Osteocyte (in vitro differentiated cells): Measurements from ENCODE around the gene KRTAP13-1. TPM values are rescaled to one million over a fixed set of nuclear protein-coding genes. Genes with fewer than 3 reads are reported as not detected.
A peak's percentile ranks its signal among the peaks of the same experiment; 100 is the strongest.

Source experiments
- DNase-seq: peaks from one replicate; pipeline ENCODE4 v3.0.0; 2021; ENCODE audit warnings: mixed read lengths; ENCODE audit not compliant: unreplicated experiment; ENCODE audit errors: extremely low spot score
- H3K27ac Mint-ChIP-seq: one replicate; pipeline ENCODE4 v1.8.0; 2021; ENCODE audit warnings: mild to moderate bottlenecking, mixed read lengths; ENCODE audit not compliant: unreplicated experiment
- H3K27me3 Mint-ChIP-seq: one replicate; pipeline ENCODE4 v1.8.0; 2021; ENCODE audit warnings: mixed read lengths; ENCODE audit not compliant: unreplicated experiment
- H3K36me3 Mint-ChIP-seq: one replicate; pipeline ENCODE4 v1.8.0; 2021; ENCODE audit warnings: mixed read lengths; ENCODE audit not compliant: unreplicated experiment
- H3K4me1 Mint-ChIP-seq: one replicate; pipeline ENCODE4 v1.8.0; 2021; ENCODE audit warnings: mixed read lengths; ENCODE audit not compliant: unreplicated experiment
- H3K4me3 Mint-ChIP-seq: one replicate; pipeline ENCODE4 v1.8.0; 2021; ENCODE audit warnings: mild to moderate bottlenecking, moderate library complexity, mixed read lengths; ENCODE audit not compliant: unreplicated experiment
- H3K9me3 Mint-ChIP-seq: one replicate; pipeline ENCODE4 v1.8.0; 2021; ENCODE audit warnings: mixed read lengths; ENCODE audit not compliant: unreplicated experiment
- total RNA-seq: library from RNA; stranded (reverse); gene quantifications from 2 replicates; pipeline ENCODE4 v1.2.1, GENCODE V29; 2021
- TF ChIP-seq, protein P1 (sequence below): fragments of 200-600 bp; sonication (generic); IDR thresholded peaks from 2 replicates; pipeline ENCODE4 v1.5.0; 2021; ENCODE audit warnings: antibody characterized with exemption, mild to moderate bottlenecking, moderate library complexity

KRTAP13-1 gene
- total RNA-seq, 1 donor from 2014 or later = not detected

DNA sequence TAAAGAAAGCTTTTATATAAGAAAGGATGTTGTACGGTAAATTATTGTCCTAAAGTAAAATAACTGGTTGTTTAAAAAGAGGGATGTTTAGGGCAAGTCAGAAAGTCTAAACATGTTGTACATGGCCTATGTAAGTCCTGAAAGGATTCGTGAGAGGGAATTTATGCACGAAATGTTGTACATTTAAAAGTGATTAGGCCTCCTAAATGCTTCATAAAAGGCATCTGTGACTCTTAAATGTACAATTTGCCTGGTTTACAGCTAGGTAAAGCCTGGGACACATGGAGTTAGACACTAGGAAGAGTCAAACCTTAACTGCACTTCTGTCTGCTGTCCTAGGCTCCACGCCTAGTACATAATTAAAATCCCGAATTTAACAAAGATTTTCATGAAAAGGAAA is 20.2 kb downstream of the KRTAP13-1 start:
- TF ChIP-seq, protein P1, sequence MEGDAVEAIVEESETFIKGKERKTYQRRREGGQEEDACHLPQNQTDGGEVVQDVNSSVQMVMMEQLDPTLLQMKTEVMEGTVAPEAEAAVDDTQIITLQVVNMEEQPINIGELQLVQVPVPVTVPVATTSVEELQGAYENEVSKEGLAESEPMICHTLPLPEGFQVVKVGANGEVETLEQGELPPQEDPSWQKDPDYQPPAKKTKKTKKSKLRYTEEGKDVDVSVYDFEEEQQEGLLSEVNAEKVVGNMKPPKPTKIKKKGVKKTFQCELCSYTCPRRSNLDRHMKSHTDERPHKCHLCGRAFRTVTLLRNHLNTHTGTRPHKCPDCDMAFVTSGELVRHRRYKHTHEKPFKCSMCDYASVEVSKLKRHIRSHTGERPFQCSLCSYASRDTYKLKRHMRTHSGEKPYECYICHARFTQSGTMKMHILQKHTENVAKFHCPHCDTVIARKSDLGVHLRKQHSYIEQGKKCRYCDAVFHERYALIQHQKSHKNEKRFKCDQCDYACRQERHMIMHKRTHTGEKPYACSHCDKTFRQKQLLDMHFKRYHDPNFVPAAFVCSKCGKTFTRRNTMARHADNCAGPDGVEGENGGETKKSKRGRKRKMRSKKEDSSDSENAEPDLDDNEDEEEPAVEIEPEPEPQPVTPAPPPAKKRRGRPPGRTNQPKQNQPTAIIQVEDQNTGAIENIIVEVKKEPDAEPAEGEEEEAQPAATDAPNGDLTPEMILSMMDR = no peak
- H3K9me3 Mint-ChIP-seq = peaks cover 12% of the 10 kb centered on the region
- H3K4me3 Mint-ChIP-seq = no peak overlapping the region
- no peaks in the 10 kb centered on the region for H3K36me3 Mint-ChIP-seq
- H3K4me1 Mint-ChIP-seq = no peaks in the 10 kb centered on the region
- H3K27me3 Mint-ChIP-seq = peaks cover 20% of the 10 kb centered on the region
- no peak overlapping the region for H3K27ac Mint-ChIP-seq
- DNase-seq = no peak

DNA sequence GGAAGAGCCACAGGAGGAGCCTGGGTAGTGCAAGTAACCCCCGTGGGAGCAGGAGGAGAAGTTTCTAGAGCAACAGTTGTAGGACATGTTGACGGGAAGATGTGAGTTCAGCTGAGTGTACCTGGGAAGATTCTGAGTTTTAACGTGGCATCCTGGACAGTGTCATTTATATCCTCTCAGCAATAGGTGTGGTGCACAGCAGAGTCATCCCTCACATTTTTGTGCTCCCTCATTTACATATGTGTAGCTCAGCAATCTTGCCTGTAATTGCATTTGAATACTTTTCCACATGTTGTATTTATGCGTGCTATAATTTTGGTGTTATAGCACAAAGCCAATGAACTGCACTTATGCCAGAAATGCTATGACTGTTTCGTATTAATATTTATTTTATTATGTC is 30.0 kb downstream of the KRTAP13-1 start, which contains the start of gene KRTAP13-3:
TSS of gene KRTAP13-3 (minus strand) at position 101 of the 400 bp plus-strand sequence. CDS start at position 87, 14 bp downstream.
- H3K27me3 Mint-ChIP-seq = peaks cover 13% of the 10 kb centered on the region
- no peak within 1 kb of the TSS for H3K27ac Mint-ChIP-seq
- no peak within 1 kb of the TSS for H3K4me3 Mint-ChIP-seq
- DNase-seq = no peak
- no peaks in the 10 kb centered on the region for H3K9me3 Mint-ChIP-seq
- H3K36me3 Mint-ChIP-seq = no peaks in the 10 kb centered on the region
- H3K4me1 Mint-ChIP-seq = no peaks in the 10 kb centered on the region
- TF ChIP-seq, protein P1 = no peak

DNA sequence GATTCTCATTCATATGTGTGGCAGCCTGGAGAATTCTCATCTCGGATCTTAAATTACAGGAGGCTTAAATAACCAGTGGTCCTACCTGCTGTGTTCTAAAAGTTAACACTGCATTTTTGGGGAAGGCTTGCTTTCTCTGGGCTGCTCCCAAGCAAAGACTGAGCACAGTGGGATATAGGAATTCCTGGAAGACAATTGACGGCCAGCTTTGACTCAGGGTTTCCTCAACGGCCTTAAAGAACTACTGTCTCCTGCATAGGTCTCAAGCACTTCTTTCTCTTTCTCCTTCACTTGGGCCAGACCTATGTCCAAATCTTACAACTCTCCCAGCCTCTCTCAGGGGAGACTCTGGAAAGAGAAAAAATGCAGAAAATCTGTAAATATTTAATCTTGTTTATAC is 30.9 kb downstream of the KRTAP13-1 start:
- Mint-ChIP-seq H3K36me3 (no peaks in the 10 kb centered on the region), H3K4me3 (no peak overlapping the region), H3K9me3 (no peaks in the 10 kb centered on the region), H3K4me1 (no peaks in the 10 kb centered on the region), H3K27me3 (peaks cover 17% of the 10 kb centered on the region), H3K27ac (no peak overlapping the region)
- TF ChIP-seq, protein P1 = no peak
- DNase-seq = no peak

DNA sequence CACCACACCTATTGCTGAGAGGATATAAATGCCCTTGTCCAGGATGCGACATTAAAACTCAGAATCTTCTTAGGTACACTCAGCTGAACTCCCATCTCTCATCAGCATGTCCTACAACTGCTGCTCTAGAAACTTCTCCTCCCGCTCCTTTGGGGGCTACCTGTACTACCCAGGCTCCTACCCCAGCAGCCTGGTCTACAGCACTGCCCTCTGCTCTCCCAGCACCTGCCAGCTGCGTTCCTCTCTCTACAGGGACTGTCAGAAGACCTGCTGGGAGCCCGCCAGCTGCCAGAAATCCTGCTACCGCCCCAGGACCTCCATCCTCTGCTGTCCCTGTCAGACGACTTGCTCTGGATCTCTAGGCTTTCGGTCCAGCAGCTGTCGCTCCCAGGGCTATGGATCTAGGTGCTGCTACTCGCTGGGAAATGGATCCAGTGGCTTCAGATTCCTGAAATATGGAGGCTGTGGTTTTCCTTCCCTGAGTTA is 34.4 kb downstream of the KRTAP13-1 start, which contains the start of gene KRTAP13-4:
TSS of gene KRTAP13-4 (plus strand) at position 51 of the 486 bp plus-strand sequence. CDS start at position 107, 56 bp downstream.
- Mint-ChIP-seq H3K4me1 (no peaks in the 10 kb centered on the region), H3K27ac (no peak within 1 kb of the TSS), H3K27me3 (peaks cover 24% of the 10 kb centered on the region), H3K4me3 (no peak within 1 kb of the TSS), H3K9me3 (no peaks in the 10 kb centered on the region), H3K36me3 (no peaks in the 10 kb centered on the region)
- no peak for DNase-seq
- TF ChIP-seq, protein P1 = no peak

DNA sequence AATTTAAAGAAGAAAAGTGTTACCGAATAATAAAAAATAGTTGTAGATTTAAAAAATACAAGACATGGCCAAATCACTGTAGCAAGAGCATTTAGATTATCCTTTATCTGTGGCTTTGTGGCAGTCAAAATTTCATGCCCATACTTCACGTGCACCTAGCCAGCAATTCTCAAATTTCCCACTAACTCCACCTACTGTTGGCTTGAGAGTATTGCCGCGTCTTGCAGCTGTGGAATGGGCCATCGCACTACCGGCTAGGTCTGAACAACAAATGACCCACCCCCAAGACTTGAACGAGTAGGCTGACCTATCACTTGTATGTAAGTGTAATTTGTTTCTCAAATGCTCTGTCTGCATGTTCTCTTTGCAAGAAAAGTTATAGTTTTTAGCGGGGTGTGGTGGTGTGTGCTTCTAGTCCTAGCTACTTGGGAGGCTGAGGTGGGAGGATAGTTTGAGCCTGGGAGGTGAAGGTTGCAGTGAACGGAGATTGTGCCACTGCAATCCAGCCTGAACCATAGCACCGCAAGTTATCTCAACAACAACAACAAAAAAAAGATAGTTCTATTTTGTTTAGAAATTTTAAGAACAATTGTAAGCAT is 38.3 kb downstream of the KRTAP13-1 start:
- Mint-ChIP-seq H3K27ac (no peak overlapping the region), H3K36me3 (no peaks in the 10 kb centered on the region), H3K4me3 (no peak overlapping the region), H3K4me1 (no peaks in the 10 kb centered on the region), H3K27me3 (peaks cover 41% of the 10 kb centered on the region), H3K9me3 (no peaks in the 10 kb centered on the region)
- TF ChIP-seq, protein P1 = peak; percentile 78
- DNase-seq = no peak
